Fibroblast of upper back skin (primary cell): ENCODE results near the gene SPATA17.
A peak's percentile ranks its signal among the peaks of the same experiment; 100 is the strongest.
"Not testable (repeated sequence)": the region's sequence is repeated elsewhere in the genome, so short reads cannot be mapped to it uniquely, and the experiment has no call there.

Experiments
- DNase-seq: peaks from one replicate; pipeline ENCODE4 v3.0.0-alpha.2; 2013

Gene SPATA17

DNA sequence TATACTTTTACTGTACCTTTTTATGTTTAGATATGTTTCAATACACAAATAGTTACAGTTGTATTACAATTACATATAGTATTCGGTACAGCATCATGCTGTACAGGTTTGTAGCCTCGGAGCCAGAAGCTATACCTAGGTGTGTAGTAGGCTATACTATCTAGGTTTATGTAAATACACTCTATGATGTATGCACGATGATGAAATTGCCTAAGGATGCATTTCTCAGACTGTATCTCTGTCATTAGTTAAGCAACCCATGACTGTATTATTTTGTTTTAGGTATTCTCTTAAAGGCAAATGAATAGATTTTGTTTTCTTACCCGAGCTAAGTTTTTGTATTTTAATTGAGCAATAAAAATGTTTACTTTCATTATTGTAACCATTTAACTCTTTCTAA is 56.4 kb downstream of the SPATA17 start:
- DNase-seq: no peak

- DNase-seq: not testable (repeated sequence)
Observed at GRCh38 chr1:217696140-217696539, 65.0 kb downstream of the SPATA17 start.

GRCh38 chr1:217703326-217703725 is 72.2 kb downstream of the SPATA17 start:
- no peak for DNase-seq

- DNase-seq: no peak
Observed at GRCh38 chr1:217712925-217713597, 81.9 kb downstream of the SPATA17 start.

DNA sequence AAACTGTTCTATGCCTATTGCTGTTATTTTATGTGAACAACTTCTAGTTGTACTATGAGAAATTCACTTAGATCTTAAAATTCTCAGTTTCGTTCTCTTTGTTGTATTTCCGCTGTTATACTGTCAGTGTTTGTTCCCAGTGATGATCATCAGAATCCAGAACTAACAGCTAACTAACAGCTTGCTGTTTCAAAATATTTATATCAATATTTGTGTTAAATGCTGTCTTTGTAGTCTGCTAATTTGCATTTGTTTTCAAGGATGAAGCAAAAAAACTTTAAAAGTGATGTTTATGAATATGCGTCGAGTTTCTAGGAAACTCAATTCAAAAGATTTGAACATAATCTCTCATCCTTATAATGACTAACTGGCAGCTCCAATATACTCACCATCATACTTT is 84.5 kb downstream of the SPATA17 start:
- no peak for DNase-seq

GRCh38 chr1:217717959-217718358 is 86.8 kb downstream of the SPATA17 start:
- no peak for DNase-seq

GRCh38 chr1:217718873-217719272 is 87.7 kb downstream of the SPATA17 start:
- peak; percentile 10 for DNase-seq

DNA sequence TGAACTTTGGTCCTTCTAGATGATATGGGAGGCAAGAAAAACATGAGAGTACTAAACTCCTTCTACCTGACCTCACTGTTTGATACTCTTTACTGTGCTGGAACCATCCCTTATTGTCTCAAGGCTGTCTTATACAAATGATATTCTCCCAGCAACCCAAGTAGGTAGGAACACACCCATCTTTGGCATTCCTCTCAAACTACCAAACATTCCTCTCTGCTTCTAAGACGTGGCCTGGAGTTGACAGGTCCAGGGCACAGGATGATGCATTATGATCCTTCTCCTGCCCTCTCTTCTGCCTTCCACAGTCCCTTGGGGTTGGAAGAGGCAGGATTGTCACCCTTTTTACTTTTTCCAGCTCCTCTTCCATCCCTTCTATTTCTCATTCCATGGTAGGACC is 90.5 kb downstream of the SPATA17 start:
- no peak for DNase-seq

GRCh38 chr1:217734973-217735372 is 103.8 kb downstream of the SPATA17 start:
- no peak for DNase-seq

DNA sequence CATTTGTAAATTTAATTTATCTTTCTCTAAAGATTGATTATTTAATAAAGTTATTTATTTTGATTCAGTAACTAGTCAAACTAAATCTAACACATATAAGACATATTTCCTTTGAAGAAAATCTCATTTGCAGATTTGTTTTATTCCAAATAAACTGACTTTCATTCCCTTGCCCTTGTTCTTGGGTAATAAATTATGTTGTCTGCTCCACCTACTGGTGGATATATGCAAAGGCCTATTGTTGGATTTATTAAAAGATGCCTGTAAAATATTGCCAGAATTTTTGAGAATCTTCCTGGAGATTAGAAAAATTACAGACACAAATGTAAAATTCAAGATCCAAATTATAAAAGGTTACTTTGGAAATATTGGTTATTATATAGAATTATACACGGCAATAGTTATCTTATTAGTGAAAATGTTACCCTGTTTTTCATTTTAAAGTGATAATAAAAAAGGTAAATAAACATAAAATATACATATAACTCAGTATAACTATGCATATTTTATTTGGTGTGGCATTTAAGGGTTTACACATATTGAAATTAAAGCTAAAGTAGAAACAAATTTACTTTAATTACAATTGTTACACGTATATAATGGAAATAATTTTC is 116.1 kb downstream of the SPATA17 start:
- DNase-seq: peak; percentile 38

DNA sequence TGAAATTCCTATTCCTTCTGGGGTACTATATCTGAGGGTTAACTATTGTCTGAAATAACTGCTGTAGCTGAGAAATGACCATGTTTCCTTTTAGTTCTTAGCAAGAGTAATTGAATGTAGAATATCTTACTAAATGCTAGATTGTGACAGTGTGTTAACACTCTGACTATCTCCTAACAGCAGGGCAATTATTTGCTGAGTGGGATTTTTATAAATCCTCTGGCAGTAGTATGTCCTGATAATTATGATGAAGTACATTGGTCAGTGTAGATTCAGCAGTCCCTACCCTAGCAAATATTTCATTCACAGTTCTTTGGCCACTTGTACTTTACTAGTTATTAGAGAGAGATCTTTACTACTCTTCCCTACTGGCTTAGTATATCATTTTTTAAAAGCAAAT is 138.6 kb downstream of the SPATA17 start:
- DNase-seq: no peak

DNA sequence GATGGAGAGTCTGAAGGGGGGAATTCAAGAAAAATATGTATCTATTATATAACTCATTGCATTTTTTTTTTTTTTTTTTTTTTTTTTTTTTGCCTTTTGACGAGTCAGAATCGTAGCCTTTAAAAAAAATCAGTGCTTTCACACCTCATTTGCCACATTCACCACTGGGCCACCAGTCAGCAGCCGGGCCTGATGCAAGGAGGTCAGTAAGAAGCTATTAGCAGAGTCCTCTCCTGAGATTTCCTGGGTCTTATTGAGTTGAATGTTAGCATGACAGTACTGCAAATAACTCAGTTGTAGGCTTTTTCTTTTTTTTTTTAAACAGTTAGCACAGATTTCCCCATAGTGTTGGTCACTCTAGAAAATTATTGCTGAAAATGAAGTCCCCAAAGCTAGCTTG is 139.8 kb downstream of the SPATA17 start:
- DNase-seq: peak; percentile 7

GRCh38 chr1:217776693-217777092 is 145.5 kb downstream of the SPATA17 start:
- DNase-seq: no peak

- no peak for DNase-seq
Observed at GRCh38 chr1:217781056-217781455, 149.9 kb downstream of the SPATA17 start.

GRCh38 chr1:217791091-217791490 is 159.9 kb downstream of the SPATA17 start:
- no peak for DNase-seq

GRCh38 chr1:217805792-217806191 is 174.6 kb downstream of the SPATA17 start:
- no peak for DNase-seq

DNA sequence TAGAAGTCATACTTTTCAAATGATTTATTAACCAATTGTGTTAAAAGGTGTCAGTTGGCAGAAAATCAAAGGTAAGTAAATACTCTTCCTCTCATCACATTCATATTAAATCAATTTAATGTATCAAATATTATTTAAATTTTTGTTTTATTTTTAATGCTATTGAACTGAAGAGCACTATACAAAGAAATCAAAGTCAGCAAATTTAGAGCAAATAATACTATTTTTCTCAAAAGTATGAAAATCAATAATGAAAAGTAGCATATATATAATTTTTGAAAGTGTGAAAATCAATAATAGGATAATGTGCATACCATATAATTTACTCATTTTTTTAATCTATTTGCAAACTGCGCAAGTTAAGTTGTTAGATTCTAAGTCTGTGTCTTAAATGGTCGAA is 181.0 kb downstream of the SPATA17 start:
- DNase-seq: no peak

DNA sequence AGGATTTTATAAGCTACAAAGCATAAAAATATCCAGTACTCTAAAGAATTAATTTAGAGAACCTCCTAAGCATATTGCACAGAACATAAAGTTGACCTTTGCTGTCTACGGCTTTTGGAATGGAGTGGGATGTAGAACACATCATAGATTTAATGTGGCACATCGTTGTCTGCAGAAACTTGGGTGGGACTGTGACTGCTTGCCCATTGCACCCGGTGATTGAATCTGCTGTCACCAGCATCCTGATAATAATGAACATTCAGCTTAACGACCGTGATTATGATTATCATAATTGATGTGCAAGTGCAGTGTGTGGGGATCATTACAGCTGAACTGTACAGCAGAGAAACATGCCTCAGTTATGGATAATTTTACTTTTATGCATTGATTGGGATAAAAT is 181.9 kb downstream of the SPATA17 start:
- no peak for DNase-seq

DNA sequence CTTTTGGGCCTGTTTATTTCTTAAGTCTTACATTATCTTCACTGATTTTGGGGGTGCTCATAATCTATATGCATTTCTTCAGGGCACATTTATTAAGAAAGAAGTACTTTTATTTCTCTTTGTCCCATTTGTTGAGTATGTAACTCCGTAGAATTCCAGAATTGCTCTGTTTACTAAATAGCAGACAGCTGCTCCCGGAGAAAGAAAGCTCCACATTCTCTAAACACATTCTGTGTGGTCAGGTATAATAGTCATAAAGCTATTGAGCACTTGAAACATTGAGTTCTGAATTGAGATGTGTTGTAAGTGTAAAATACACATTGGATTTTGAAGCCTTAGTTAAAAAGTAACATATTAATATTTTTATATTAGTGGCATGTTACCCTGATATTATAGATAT is 206.5 kb downstream of the SPATA17 start:
- no peak for DNase-seq

GRCh38 chr1:217839161-217839560 is 208.0 kb downstream of the SPATA17 start:
- no peak for DNase-seq

DNA sequence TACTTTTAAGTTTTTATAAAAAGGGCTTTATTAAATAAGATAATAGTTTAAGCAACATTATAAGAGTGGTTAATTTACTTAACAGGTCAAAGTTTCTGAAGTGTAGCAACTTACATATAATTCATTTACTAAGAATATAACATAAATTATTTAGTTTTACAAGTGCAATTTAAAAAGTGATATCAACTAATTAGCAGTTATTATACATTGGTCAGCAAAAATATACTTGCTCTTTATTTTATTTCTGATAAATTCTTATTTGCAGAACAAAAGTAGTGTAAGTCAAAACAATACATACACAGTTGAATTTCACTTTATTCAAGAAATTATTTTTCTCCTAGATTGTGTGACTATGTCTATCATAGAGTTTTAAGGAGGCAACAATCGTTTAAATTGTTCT is 215.6 kb downstream of the SPATA17 start:
- DNase-seq: no peak

- DNase-seq: no peak
Observed at GRCh38 chr1:217847643-217848042, 216.5 kb downstream of the SPATA17 start.

DNA sequence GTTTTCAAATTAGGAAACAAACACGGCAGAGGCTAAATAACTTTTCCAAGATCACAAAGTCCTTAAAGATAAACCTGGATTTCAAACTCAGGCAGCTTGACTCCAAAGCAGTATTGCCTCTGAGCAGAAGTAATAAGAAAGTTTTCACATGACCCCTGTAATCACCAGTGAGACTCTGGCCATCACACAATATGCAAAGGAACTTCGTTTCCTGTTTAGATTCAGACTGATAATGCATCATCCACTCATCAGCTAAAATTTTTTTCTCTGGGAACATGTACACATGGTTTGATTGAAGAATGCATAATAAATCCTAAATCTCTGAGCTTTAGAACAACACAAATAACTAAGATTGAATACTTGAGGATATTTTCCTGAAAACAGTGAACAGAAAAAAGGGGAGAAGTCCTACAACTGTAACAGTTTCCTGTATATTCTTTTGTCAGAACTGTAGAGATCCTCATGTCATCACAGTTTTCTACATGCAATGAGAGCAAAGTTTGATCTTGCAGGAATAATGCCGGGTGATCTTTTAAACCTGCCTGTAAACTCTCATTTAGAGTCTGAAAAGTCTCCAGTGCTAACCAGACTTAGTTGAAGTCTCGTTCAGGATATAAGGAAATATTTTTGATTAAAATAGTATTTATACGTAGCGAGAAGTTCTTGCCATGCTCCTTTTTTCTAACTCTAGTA is 225.3 kb downstream of the SPATA17 start:
- DNase-seq: no peak

- peak; percentile 33 for DNase-seq
Observed at GRCh38 chr1:217857061-217857460, 225.9 kb downstream of the SPATA17 start.
